Measurements from ENCODE around the gene HERPUD2.

- TF ChIP-seq EZH2 (IDR thresholded peaks at IDR 0.05; ENCODE audit: borderline replicate concordance, low read depth, low read length, severe bottlenecking) (no peak), CTCF (IDR thresholded peaks at IDR 0.05; ENCODE audit: extremely low read depth in 1 of 2, insufficient read depth in 1 of 2, low read depth in 1 of 2, low read length in 2 of 2) (no peak), FOS (IDR thresholded peaks at IDR 0.05; ENCODE audit: borderline replicate concordance, insufficient read depth, low read length) (no peak), POLR2A (IDR thresholded peaks at IDR 0.05; ENCODE audit: low read depth, low read length) (no peak), JUN (IDR thresholded peaks at IDR 0.05; ENCODE audit: borderline replicate concordance, insufficient read depth, insufficient read length, low read depth) (no peak), MAX (IDR thresholded peaks at IDR 0.05; ENCODE audit: insufficient read depth, insufficient read length) (no peak), POLR2AphosphoS5 (IDR thresholded peaks at IDR 0.05; ENCODE audit: insufficient read depth, low read depth, low read length) (no peak), MYC (IDR thresholded peaks at IDR 0.05; ENCODE audit: low read depth, low read length) (no peak)
Measured at GRCh38 chr7:35699796-35700305, 4.9 kb upstream of the HERPUD2 start.

Data from endothelial cell of umbilical vein (primary cell).